ENCODE data around the gene FAM181A.
A peak's percentile ranks its signal among the peaks of the same experiment; 100 is the strongest.

FAM181A gene

GRCh38 chr14:93905623-93906022 is 21.5 kb upstream of the FAM181A start:
- no peak for DNase-seq

DNA sequence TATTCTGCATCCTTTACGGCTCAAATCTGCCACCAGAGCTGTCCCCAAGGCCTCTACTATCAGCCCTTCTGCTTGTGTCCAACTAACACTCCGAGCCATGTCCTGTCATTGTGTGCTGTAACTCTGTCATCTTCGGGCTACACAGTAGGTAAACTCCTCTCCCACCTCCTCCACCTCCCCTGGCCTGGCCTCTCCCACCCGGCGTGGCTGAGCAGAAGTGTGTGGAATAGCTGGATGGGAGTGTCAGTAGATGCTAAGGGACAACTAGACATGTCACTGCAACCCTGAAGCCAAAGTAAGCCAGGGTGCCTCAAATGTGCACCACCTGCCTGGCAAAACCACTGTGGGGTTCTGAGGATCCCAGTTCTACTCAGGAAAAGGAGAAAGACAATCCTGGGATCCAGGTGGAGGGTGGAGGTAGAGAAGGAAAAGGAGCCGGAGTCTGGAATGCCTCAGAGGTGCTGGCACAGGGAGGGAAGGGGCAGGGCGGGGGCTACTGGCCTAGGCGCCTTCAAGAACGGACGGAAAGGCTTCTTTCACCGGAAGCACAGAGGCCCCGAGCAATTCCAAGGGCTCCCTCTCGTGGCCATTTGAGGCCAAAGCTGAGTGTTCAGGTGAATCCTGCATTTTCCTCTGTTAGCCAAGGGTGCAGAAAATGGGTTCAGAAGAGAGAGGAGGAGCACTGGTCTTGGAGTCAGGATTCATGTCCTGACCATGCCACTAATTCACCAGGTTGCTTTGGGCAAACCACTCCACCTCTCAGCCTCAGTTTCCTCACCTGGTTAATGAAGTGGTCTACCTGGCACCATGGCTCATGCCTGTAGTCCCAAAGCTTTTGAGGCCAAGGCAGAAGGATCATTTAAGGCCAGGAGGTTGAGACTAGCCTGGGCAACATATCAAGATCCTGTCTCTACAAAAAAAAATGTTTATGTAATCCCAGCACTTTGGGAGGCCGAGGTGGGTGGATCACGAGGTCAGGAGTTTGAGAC is 20.5 kb upstream of the FAM181A start:
- peak; percentile 53 for DNase-seq

- DNase-seq = no peak
Observed at GRCh38 chr14:93909429-93910128, 17.6 kb upstream of the FAM181A start.

- DNase-seq = no peak
Observed at GRCh38 chr14:93911975-93912615, 15.0 kb upstream of the FAM181A start.

DNA sequence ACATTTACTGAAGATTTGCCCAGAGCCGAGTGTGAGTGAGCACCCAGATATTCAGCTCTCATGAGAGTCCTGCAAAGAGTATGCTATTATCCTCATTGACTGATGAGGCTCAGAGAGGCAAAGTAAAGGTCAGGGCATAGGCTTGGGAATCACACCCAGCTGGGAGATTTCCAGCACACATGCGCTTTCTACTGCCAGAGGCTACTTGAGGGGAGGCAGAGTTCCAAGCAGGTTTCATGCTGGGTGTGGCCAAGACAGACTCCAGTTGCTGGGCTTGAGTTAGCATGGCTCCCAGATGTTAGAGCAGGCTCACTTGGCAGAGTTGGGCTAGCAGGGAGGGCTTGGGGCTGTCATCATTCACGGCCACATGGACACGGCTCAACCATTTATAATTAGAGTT is 14.4 kb upstream of the FAM181A start:
- no peak for DNase-seq

GRCh38 chr14:93914278-93914677 is 12.9 kb upstream of the FAM181A start:
- no peak for DNase-seq

DNA sequence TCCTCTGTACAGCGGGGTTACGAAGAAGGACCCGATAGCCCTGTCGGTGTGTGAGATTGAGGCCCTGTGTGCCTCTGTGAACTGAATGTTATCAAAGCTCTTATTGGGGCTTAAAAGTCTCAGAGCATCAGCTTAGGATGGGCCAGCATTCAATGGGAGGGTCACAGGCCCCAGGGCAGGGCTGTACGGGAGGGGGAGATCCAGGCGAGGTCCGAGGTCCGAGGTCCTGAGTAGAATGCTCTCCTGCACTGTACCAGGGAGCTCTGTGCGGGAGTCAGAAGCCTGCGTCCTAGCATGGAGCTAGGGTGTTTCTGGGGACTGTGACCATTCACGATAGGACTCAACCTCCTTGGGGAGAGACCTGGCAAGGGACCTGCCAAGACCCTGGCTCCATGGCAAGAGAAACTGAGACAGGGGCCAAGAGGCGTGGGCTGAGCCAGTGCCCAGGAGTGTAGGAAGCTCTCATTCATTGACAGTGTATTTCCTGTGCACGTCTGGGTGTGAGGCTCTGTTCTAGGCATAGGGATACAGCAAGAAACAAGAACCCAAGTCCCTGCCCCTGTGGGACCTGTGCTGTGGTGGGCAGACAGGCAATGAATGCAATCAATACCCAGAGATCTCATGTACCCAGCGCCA is 12.0 kb upstream of the FAM181A start:
- DNase-seq = no peak

- no peak for DNase-seq
Observed at GRCh38 chr14:93915800-93916199, 11.3 kb upstream of the FAM181A start.

DNA sequence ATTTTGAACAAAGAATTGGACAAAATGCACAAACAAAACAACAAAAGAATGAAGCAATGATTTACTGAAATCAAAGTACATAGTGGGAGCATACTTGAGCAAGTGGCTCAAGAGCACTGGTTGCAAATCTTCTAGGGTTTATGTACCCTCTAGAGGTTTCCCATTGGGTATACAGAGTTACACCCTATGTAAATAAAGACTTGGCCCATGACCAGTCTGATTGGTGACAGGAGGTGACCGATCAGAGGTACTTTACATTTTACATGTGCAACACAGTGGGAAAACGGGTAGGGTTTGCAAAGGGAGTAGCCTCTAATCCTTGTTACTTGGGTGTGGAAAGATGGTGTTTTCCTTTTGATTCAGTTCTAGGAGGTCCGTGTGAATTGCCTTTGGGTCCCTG is 10.6 kb upstream of the FAM181A start:
- no peak for DNase-seq

DNA sequence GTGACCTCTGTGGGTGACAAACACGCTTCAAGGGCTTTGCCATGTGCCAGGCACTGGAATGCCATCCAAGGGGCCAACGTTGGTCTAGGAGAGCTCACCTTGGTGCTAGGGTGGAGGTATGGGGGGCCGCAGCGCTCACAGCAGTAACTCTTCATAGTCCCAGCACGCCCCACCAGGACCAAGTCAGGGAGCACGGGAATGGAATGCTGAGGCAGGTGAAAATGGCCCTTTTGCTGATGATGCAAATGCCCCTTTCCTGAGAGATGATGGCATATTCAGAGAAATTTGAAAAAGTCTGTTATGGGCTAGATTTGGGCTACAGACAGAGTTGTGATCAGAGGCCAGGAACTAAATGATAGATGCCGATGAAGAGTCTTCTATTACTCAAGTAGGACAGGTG is 10.0 kb upstream of the FAM181A start:
- no peak for DNase-seq

DNA sequence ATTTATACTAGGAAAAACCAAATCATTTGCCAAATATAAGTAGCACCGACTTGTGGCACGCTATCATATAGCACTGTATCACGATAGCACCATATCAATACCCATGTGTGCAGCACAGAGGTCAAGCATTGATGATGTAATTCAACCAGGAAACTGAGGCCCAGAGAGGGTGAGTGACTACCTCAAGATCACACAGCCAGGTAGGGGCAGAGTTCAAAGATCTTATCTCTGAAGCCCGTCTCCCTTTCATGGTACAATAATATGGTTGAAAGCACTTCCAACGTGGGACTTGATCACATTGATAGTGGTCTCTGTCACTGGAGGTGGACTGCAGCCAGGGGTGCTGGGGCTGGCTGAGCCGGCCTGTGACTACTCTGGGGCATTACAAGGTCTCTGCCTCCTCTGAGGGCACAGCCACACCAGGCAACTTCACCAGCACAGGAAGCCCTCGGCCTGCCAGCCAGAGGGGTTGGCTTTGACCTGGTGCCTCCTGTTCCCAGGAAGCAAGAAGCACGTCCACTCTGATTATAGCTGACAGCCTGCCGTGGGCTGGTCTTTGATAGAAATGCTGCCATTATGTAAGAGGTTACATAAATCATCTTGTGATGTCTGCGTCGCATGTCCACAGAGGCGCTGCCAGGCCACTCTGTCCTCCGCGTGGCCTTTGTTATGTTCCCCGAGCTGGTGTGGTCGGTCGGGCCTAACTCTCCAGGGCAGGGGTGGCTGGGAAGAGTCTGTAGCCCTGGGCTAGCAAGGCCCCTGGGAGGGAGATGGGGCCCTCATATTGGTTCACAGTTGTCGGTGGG is 5.9 kb upstream of the FAM181A start:
- no peak for DNase-seq

GRCh38 chr14:93923626-93924025 is 3.5 kb upstream of the FAM181A start:
- no peak for DNase-seq

DNA sequence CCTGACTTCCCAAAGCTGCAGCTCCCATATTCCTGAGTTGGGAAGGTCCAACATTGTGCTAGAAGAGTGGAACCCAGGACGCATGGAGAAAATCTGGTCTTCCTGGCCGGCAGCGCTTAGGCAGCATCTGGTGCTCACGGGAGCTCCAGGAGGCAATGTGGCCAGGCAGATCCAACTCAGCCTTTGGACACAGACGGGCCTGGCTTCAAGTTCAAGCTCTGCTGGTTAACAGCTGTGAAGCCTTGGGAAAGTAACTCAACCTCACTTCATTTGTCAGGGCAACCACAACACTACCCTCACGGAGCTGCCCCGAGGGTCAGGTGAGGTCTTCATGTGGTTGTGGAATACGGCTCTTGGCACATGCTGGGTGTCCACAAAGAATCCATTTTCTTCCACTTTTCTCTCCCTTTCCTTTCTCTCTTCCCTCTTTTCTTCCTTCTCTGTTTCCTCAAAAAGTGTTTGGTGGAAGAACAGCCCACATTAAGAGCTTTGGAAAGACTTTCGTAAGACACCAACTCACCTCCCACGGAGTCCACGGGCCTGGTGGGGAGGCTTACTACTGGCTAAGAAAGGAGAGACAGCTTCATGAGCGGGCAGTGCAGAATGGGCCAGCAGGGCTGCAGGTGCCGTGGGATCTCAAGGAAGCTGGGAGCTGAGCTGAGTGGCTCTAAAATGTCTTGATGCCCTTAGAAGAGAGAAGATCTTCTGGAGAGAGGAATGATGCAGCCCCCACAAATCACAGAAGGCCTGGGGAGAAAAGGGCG is 2.4 kb upstream of the FAM181A start:
- no peak for DNase-seq

DNA sequence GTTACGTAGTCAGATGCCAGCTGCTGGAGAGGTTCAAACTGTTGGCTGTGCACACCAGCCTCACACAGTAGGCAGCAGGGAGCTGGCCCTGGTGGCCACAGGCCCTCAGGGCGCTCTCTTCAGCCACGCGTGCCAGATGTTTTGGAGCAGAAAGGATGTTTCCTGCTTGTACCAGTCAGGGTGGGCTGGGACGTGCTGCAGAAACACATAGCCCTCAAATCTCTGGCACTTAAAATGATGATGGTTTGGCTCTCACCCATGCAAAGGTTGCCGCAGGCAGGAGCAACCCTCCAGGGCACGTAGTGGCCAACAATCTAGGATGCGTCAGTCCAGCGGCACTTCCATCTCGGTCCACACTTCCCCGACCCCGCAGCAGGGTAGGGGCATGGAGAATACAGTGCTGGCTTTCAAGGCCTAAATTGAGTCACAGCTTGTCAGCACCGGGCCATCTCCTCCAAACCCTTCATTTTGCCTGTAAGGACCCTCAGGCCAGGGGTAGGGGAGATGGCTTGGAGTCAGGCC is 1.7 kb upstream of the FAM181A start:
- no peak for DNase-seq

DNA sequence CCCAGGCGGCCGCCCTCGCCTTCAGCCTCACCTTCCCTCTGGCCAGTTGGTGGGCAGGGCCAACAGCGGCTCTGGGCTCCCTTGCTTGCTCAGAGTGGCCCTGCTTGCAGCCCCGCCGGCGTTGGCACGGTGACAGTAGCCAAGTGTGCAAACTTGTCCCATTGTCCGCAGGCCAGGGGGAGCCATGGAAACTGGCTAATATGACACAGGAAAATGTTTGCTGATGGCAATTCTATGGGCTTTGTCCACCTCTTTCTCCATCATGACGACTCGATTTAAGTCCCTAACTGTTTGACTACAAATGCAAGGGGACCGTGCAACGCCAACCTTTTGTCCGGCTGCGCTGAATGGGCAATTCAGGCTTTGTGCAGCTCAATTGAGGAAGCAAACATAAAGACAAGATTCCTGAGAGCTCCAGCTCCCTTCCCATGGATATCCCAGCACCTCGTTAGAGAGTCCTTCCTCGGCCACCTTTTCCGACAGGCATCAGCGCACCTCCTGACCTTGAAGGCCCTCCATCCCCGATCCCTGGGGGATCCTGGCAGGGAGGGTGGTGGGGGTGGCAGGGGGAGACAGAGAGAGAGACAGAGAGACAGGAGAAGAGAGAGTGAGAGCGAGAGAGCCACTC is 785 bp upstream of the FAM181A start:
- no peak for DNase-seq

GRCh38 chr14:93927800-93928145 is 629 bp downstream of the FAM181A start:
- no peak for DNase-seq

GRCh38 chr14:93928184-93929047 is 1.3 kb downstream of the FAM181A start:
- DNase-seq = no peak

GRCh38 chr14:93929048-93929535 is 1.9 kb downstream of the FAM181A start:
- no peak for DNase-seq

GRCh38 chr14:93929657-93930056 is 2.5 kb downstream of the FAM181A start:
- DNase-seq = no peak

All from CD4-positive, alpha-beta T cell treated with Interleukin-6 for 4 hours (primary cell).